ENCODE results near the gene BAHCC1.

Gene BAHCC1

DNA sequence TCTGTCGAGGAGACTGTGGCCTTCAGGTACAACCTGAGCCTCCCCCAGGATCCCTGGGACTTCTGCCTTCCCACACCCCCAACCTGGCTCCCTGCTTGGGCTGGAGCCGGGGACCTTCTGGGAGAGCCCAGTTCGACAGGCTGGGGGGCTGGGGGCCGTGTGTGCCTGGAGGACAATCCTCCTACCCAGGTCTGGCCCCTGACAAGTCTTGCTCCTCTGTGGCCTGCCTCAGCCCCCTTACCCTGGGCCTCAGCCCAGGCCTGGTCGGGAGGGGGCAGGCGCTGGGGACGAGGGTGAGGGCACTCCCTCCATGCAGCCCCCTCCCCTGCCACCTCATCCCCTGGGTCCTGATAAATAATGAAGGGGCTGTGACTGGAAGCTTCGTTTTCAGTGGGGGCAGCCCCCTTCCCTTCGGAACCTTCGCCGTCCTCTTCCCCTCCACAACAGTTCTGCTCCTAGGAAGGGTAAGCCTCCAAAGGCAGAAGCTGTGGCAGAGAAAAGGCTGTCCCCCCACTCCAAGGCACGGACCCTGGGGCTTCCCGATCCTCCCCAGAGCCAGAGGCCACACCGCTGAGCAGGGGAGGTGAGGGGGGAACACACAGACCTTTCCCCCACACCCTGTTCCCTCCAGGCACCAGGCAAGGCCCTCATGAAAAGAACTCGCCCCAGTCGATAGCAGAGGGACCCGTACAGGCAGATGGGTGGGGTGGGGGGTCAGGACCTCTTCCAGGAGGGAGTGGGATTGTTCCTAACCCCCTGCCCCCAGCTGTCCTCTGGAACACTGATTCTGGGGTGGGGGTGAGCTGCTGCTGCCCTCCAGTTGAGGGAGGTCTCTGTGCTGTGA is 5.0 kb upstream of the BAHCC1 start (continued):
- TF ChIP-seq, protein P1, sequence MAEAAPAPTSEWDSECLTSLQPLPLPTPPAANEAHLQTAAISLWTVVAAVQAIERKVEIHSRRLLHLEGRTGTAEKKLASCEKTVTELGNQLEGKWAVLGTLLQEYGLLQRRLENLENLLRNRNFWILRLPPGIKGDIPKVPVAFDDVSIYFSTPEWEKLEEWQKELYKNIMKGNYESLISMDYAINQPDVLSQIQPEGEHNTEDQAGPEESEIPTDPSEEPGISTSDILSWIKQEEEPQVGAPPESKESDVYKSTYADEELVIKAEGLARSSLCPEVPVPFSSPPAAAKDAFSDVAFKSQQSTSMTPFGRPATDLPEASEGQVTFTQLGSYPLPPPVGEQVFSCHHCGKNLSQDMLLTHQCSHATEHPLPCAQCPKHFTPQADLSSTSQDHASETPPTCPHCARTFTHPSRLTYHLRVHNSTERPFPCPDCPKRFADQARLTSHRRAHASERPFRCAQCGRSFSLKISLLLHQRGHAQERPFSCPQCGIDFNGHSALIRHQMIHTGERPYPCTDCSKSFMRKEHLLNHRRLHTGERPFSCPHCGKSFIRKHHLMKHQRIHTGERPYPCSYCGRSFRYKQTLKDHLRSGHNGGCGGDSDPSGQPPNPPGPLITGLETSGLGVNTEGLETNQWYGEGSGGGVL (tag by site-specific recombination; IDR thresholded peaks at IDR 0.05): peak; percentile 88
- no peak for TF ChIP-seq ZNF223 (tag by site-specific recombination; IDR thresholded peaks at IDR 0.05)
- TF ChIP-seq KLF7 (tag by site-specific recombination; IDR thresholded peaks at IDR 0.05; ENCODE audit: borderline replicate concordance): no peak

DNA sequence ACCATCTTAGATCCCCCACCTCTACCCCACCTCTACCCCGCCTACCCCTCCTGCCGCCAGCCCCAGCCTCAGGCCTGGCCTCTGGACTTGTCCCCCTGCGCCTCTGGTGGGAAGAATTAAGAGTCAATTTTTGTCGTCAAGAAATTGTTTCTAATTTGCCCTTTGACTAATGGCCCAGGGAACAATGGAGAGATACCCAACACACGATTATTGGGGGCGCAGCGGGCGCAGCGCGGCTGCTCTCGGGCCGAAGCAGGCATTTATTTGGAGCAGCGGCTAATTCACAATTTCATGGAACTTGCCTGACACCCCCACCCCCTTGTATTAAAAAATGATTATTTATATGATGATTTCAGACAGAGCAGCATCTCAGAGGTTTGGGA is 4.4 kb upstream of the BAHCC1 start:
- ChIA-PET CTCF (interaction anchor here (0.6 kb wide), 2 partner anchors 19 to 101 kb away, joined by 3 to 4 read pairs; no protein-coding TSS in a partner anchor), POLR2A (interaction anchor here (2.2 kb wide), 1 partner anchor 61 kb away, joined by 6 read pairs; no protein-coding TSS in a partner anchor)
- H3K4me1 ChIP-seq (ENCODE audit: control insufficient read depth, insufficient read depth, low read length): peaks cover 29% of the 10 kb centered on the region
- TF ChIP-seq, protein P2, sequence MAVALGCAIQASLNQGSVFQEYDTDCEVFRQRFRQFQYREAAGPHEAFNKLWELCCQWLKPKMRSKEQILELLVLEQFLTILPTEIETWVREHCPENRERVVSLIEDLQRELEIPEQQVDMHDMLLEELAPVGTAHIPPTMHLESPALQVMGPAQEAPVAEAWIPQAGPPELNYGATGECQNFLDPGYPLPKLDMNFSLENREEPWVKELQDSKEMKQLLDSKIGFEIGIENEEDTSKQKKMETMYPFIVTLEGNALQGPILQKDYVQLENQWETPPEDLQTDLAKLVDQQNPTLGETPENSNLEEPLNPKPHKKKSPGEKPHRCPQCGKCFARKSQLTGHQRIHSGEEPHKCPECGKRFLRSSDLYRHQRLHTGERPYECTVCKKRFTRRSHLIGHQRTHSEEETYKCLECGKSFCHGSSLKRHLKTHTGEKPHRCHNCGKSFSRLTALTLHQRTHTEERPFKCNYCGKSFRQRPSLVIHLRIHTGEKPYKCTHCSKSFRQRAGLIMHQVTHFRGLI (tag by site-specific recombination; IDR thresholded peaks at IDR 0.05): no peak
- TF ChIP-seq ZNF155 (tag by site-specific recombination; IDR thresholded peaks at IDR 0.05): no peak
- no peak for TF ChIP-seq ZFP37 (tag by site-specific recombination; IDR thresholded peaks at IDR 0.05)
- TF ChIP-seq, protein P3, sequence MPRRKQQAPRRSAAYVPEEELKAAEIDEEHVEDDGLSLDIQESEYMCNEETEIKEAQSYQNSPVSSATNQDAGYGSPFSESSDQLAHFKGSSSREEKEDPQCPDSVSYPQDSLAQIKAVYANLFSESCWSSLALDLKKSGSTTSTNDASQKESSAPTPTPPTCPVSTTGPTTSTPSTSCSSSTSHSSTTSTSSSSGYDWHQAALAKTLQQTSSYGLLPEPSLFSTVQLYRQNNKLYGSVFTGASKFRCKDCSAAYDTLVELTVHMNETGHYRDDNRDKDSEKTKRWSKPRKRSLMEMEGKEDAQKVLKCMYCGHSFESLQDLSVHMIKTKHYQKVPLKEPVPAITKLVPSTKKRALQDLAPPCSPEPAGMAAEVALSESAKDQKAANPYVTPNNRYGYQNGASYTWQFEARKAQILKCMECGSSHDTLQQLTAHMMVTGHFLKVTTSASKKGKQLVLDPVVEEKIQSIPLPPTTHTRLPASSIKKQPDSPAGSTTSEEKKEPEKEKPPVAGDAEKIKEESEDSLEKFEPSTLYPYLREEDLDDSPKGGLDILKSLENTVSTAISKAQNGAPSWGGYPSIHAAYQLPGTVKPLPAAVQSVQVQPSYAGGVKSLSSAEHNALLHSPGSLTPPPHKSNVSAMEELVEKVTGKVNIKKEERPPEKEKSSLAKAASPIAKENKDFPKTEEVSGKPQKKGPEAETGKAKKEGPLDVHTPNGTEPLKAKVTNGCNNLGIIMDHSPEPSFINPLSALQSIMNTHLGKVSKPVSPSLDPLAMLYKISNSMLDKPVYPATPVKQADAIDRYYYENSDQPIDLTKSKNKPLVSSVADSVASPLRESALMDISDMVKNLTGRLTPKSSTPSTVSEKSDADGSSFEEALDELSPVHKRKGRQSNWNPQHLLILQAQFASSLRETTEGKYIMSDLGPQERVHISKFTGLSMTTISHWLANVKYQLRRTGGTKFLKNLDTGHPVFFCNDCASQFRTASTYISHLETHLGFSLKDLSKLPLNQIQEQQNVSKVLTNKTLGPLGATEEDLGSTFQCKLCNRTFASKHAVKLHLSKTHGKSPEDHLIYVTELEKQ (tag by site-specific recombination; IDR thresholded peaks at IDR 0.05; ENCODE audit: borderline replicate concordance): no peak
- no peak for TF ChIP-seq YY2 (tag by site-specific recombination; IDR thresholded peaks at IDR 0.05)
- TF ChIP-seq, protein P4, sequence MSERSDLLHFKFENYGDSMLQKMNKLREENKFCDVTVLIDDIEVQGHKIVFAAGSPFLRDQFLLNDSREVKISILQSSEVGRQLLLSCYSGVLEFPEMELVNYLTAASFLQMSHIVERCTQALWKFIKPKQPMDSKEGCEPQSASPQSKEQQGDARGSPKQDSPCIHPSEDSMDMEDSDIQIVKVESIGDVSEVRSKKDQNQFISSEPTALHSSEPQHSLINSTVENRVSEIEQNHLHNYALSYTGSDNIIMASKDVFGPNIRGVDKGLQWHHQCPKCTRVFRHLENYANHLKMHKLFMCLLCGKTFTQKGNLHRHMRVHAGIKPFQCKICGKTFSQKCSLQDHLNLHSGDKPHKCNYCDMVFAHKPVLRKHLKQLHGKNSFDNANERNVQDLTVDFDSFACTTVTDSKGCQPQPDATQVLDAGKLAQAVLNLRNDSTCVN (tag by site-specific recombination; optimal IDR thresholded peaks at IDR 0.05): no peak
- no peak for TF ChIP-seq ZNF19 (tag by site-specific recombination; IDR thresholded peaks at IDR 0.05; ENCODE audit: low read depth)
- TF ChIP-seq ZNF596 (tag by site-specific recombination; IDR thresholded peaks at IDR 0.05): no peak
- TF ChIP-seq ZNF184 (tag by site-specific recombination; IDR thresholded peaks at IDR 0.05): no peak
- no peak for TF ChIP-seq IKZF3 (tag by site-specific recombination; IDR thresholded peaks at IDR 0.05)
- TF ChIP-seq ZNF2 (tag by site-specific recombination; IDR thresholded peaks at IDR 0.05): no peak
- TF ChIP-seq, protein P5, sequence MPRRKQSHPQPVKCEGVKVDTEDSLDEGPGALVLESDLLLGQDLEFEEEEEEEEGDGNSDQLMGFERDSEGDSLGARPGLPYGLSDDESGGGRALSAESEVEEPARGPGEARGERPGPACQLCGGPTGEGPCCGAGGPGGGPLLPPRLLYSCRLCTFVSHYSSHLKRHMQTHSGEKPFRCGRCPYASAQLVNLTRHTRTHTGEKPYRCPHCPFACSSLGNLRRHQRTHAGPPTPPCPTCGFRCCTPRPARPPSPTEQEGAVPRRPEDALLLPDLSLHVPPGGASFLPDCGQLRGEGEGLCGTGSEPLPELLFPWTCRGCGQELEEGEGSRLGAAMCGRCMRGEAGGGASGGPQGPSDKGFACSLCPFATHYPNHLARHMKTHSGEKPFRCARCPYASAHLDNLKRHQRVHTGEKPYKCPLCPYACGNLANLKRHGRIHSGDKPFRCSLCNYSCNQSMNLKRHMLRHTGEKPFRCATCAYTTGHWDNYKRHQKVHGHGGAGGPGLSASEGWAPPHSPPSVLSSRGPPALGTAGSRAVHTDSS (tag by site-specific recombination; IDR thresholded peaks at IDR 0.05): no peak
- no peak for TF ChIP-seq ZNF391 (tag by site-specific recombination; IDR thresholded peaks at IDR 0.05; ENCODE audit: borderline replicate concordance, low read depth)
- TF ChIP-seq ZNF416 (tag by site-specific recombination; IDR thresholded peaks at IDR 0.05): no peak
- TF ChIP-seq ZNF664 (tag by site-specific recombination; IDR thresholded peaks at IDR 0.05): no peak
- H3K4me3 ChIP-seq (ENCODE audit: low read depth, low read length): no peak overlapping the region
- no peak overlapping the region for H3K27ac ChIP-seq (ENCODE audit: extremely low read depth, low read depth, low read length)
- H3K9me3 ChIP-seq (ENCODE audit: control insufficient read depth, insufficient read depth, low read depth, low read length): no peaks in the 10 kb centered on the region
- H3K36me3 ChIP-seq (ENCODE audit: control insufficient read depth in 2 of 2, insufficient read depth in 1 of 2, low read length in 2 of 2): peaks cover 0 to 8% of the 10 kb centered on the region in 2 experiments; a peak in 1 of 3 replicates

Data from HEK293 (cell line).